GM10847 (cell line): ENCODE data around the gene MUCL3.

ENCODE experiments used
- POLR2A ChIP-seq: IDR thresholded peaks from 2 replicates; pipeline ENCODE4 v1.6.1; 2011; ENCODE audit not compliant: insufficient read length; ENCODE audit errors: extremely low read depth

Gene MUCL3

DNA sequence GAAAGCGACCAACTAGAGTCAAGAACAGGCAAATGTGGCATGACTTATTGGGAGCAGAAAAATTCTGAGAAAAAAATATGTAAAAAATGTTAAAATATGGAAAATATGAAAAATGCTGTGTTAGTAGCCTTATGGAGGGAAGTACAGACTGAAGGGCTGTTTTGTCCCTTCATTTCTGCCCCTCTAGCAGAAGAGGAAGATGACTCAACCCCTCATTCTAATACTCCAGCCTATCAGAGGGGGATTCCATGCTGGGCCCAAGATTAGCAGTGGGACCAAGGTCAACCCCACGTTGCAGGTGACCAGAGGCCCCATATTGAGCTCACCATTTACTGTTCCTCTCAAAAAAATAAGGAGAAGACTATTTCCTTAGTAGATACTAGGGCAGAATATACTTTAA is 51.1 kb downstream of the MUCL3 start:
- TF ChIP-seq POLR2A = no peak

DNA sequence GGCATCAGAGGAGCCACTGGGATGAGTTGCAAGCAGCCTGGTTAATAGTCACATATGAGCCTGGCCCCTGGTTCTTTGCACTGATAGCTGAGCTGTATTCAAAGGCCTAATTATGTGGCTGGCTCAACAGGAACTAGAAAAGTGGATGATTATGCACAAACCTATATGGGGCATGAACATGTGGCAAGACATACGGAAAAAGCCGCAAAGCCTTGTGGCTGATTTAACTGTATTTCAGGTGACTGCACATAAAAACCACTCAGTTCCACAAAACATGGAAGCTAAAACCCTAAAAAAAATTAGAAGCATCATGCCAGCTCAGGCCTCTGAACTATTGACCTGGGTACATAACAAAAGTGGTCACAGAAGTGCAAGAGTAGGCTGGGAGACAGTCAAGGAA is 56.5 kb downstream of the MUCL3 start:
- no peak for TF ChIP-seq POLR2A

DNA sequence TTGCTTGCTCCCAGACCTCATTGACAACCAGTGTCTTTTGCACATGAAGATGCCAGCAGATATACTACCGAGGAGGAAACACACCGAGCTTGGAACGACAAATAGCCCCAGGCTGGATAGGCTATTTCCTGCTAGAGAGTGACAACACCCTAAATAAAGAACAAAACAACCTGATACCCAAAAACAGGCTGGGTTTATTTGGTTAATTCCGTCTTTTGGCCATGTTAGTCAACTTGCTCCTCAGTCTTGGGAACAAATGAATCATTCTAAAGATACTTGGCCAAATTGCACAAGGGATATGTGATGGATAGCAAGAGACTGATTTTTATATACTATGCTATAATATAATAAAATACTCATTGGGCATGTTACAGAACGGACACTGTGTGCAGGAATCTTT is 58.0 kb downstream of the MUCL3 start:
- no peak for TF ChIP-seq POLR2A

DNA sequence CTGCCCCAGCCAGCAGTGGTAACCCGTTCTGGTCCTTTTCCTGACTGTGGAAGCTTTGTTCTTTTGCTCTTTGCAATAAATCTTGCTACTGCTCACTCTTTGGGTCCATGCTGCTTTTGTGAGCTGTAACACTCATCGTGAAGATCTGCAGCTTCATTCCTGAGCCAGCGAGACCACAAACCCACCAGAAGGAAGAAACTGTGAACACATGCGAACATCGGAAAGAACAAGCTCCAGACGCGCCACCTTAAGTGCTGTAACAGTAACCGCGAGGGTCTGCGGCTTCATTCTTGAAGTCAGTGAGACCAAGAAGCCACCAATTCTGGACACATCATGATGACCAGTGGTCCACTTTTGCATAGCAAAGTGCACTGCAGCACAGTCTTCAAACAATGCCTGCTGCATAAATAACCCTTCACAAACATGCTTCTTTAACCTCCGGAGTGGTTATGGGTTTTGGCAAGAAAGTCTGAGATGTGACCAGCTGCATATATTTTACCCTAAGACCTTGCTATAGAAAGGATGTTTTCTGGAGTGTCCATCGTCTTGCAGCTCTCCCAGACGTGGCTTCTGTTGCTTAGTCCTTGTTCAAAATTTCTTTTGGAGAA is 60.6 kb downstream of the MUCL3 start:
- no peak for TF ChIP-seq POLR2A

DNA sequence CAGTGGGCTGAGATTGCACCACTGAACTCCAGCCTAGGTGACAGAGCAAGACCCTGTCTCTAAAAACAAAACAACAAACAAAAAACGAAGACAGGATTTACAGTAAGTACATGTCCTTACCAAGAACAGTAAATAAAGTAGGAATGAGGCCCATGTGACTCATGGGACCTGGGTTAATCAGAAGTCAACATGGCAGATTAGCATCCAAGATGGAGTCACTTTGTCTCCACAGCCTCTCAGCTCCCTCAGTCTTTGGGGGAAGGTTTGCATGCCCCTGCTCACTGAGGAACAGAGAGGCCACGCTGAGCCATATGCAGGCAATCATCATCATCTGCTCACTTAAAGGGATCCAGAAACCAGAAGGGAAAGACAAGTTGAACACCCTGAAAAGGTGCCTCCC is 61.7 kb downstream of the MUCL3 start:
- TF ChIP-seq POLR2A = no peak
